ENCODE measurements around the gene MBP.
"Not testable (repeated sequence)": the region's sequence is repeated elsewhere in the genome, so short reads cannot be mapped to it uniquely, and the experiment has no call there.

The MBP gene

GRCh38 chr18:76982038-76982437 is 150.5 kb downstream of the MBP start:
- DNase-seq, result no peak

- DNase-seq, result no peak
Observed at GRCh38 chr18:76981396-76981968, 151.1 kb downstream of the MBP start.

- DNase-seq, result no peak
Observed at GRCh38 chr18:76980663-76981395, 151.8 kb downstream of the MBP start.

GRCh38 chr18:76979906-76980305 is 152.7 kb downstream of the MBP start:
- DNase-seq, result no peak

GRCh38 chr18:76979111-76979751 is 153.4 kb downstream of the MBP start:
- DNase-seq, result no peak

GRCh38 chr18:76978616-76979015 is 154.0 kb downstream of the MBP start:
- DNase-seq, result no peak

- DNase-seq, result no peak
Observed at GRCh38 chr18:76977684-76978232, 154.8 kb downstream of the MBP start.

- no peak for DNase-seq
Observed at GRCh38 chr18:76977108-76977621, 155.4 kb downstream of the MBP start.

- no peak for DNase-seq
Observed at GRCh38 chr18:76975577-76976110, 156.9 kb downstream of the MBP start.

- DNase-seq, result no peak
Observed at GRCh38 chr18:76974386-76974785, 158.2 kb downstream of the MBP start.

GRCh38 chr18:76973520-76974266 is 158.9 kb downstream of the MBP start:
- no peak for DNase-seq

GRCh38 chr18:76972846-76973519 is 159.6 kb downstream of the MBP start:
- DNase-seq, result no peak

- DNase-seq, result no peak
Observed at GRCh38 chr18:76972241-76972640, 160.3 kb downstream of the MBP start.

- DNase-seq, result no peak
Observed at GRCh38 chr18:76970770-76971559, 161.6 kb downstream of the MBP start.

- DNase-seq, result no peak
Observed at GRCh38 chr18:76967721-76968472, 164.7 kb downstream of the MBP start.

GRCh38 chr18:76967299-76967698 is 165.3 kb downstream of the MBP start:
- not testable (repeated sequence) for DNase-seq

- not testable (repeated sequence) for DNase-seq
Observed at GRCh38 chr18:76965555-76966151, 166.9 kb downstream of the MBP start.

GRCh38 chr18:76963936-76964335 is 168.6 kb downstream of the MBP start:
- DNase-seq, result no peak

- no peak for DNase-seq
Observed at GRCh38 chr18:76962851-76963250, 169.7 kb downstream of the MBP start.

GRCh38 chr18:76960528-76961035 is 172.0 kb downstream of the MBP start:
- no peak for DNase-seq

Data from activated T-cell treated with anti-CD3 and anti-CD28 coated beads, Interleukin-2, amount 50 U/mL, for 1 hour (primary cell).